NT2/D1 (cell line): ENCODE data around the gene CASP14.

Source experiments
- DNase-seq: peaks from one replicate; pipeline ENCODE4 v3.0.0-alpha.2; 2011; ENCODE audit warnings: low read depth, low spot score
- H3K27me3 ChIP-seq: 2 replicates; pipeline ENCODE4 v1.6.0; 2011; ENCODE audit warnings: mild to moderate bottlenecking; ENCODE audit not compliant: insufficient read length, insufficient read depth
- H3K36me3 ChIP-seq: 2 replicates; pipeline ENCODE4 v1.6.1; 2011; ENCODE audit warnings: mild to moderate bottlenecking, low read length, mixed read lengths; ENCODE audit not compliant: insufficient read depth, insufficient read length
- H3K4me1 ChIP-seq: 2 replicates; pipeline ENCODE4 v1.5.1; 2011; ENCODE audit not compliant: insufficient read depth, insufficient read length
- H3K4me3 ChIP-seq: 2 replicates; pipeline ENCODE4 v1.5.1; 2011; ENCODE audit warnings: low read depth; ENCODE audit not compliant: insufficient read length
- H3K9ac ChIP-seq: 2 replicates; pipeline ENCODE4 v1.6.0; 2011; ENCODE audit warnings: low read depth; ENCODE audit not compliant: insufficient read length
- H3K9me3 ChIP-seq: 2 replicates; pipeline ENCODE4 v1.5.1; 2011; ENCODE audit warnings: mild to moderate bottlenecking, low read length; ENCODE audit not compliant: insufficient read depth
- SUZ12 ChIP-seq: IDR thresholded peaks from 2 replicates; pipeline ENCODE4 v1.6.1; 2011; ENCODE audit not compliant: insufficient read length, insufficient read depth; ENCODE audit errors: extremely low read depth
- YY1 ChIP-seq: IDR thresholded peaks from 2 replicates; pipeline ENCODE4 v1.6.1; 2011; ENCODE audit not compliant: insufficient read length, insufficient read depth
- ZNF274 ChIP-seq: IDR thresholded peaks from 2 replicates; pipeline ENCODE4 v1.6.1; 2011; ENCODE audit warnings: mild to moderate bottlenecking, low read depth, low read length

Gene CASP14

DNA sequence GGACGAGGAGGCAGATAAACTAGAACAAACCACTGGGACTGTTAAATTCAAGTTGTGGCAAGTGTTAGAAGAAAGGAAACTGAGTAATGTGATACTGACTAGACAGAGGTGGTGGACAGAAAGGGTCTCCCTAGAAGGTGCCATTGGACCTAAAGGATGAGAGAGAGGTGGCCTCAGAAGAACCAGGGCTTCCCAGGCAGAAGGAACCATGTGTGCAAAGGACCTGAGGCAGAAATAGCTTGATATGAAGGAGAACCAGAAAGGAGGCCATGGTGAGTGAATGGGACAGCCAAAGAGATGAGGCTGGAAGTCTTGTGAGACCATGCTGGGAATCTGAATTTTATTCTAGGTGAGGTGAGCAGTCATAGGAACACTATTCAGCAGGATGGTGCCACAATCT lies 55.1 kb downstream of the CASP14 start:
- Histone ChIP-seq H3K4me1 (peaks cover 10% of the 10 kb centered on the region), H3K36me3 (peaks cover 12% of the 10 kb centered on the region), H3K4me3 (no peak overlapping the region), H3K27me3 (no peaks in the 10 kb centered on the region), H3K9me3 (peaks cover 19% of the 10 kb centered on the region; the same call in 1 of the 2 replicates), H3K9ac (no peak overlapping the region)
- DNase-seq: no peak
- no peak for TF ChIP-seq YY1

DNA sequence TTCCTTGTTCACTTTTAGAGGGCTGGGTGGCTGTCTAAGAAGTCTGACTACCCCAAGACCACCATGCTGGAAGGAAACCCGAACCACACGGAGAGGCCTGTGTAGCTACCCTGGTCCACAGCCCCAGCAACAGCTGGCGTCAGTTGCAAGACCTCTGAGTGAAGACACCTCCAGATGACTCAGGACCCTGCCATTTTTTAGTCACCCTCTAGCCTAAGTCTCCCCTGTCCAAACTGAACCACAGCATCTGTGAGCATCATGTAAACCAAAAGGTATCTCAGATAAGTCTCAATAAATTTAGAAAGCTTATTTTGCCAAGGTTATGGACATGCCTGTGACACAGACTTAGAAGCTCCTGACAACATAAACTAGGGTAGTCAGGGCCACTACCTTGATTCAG lies 55.8 kb downstream of the CASP14 start:
- H3K4me3 ChIP-seq: no peak overlapping the region
- H3K9me3 ChIP-seq: peaks cover 19% of the 10 kb centered on the region; the same call in 1 of the 2 replicates
- H3K36me3 ChIP-seq: peaks cover 19% of the 10 kb centered on the region
- peaks cover 8% of the 10 kb centered on the region for H3K4me1 ChIP-seq
- H3K9ac ChIP-seq: no peak overlapping the region
- no peaks in the 10 kb centered on the region for H3K27me3 ChIP-seq
- TF ChIP-seq YY1 (no peak), SUZ12 (no peak), ZNF274 (no peak)
- no peak for DNase-seq

- H3K4me1 ChIP-seq: peaks cover 8% of the 10 kb centered on the region
- DNase-seq: peak; percentile 63
- peak within 1 kb of the TSS; percentile 71 for H3K4me3 ChIP-seq
- peak within 1 kb of the TSS; percentile 86 for H3K9ac ChIP-seq
- peaks cover 16% of the 10 kb centered on the region; the same call in 1 of the 2 replicates for H3K9me3 ChIP-seq
- TF ChIP-seq SUZ12: no peak
- no peak for TF ChIP-seq ZNF274
- no peak for TF ChIP-seq YY1
- H3K36me3 ChIP-seq: peaks cover 42% of the 10 kb centered on the region
- H3K27me3 ChIP-seq: no peaks in the 10 kb centered on the region
Observed at GRCh38 chr19:15107061-15108010, 58.1 kb downstream of the CASP14 start, which contains the start of gene SYDE1. Gene SYDE1, plus strand, starts transcription at chr19:15107401. Its CDS starts 33 bp downstream, at chr19:15107434.
